ENCODE data around the gene APOH.

Gene APOH

GRCh38 chr17:66172144-66172543 lies 57.1 kb downstream of the APOH start:
- no peaks in the 10 kb centered on the region for H3K4me1 ChIP-seq (ENCODE audit: control insufficient read depth, insufficient read depth, low read length)
- H3K27ac ChIP-seq (ENCODE audit: low read length): no peak overlapping the region
- no peaks in the 10 kb centered on the region for H3K27me3 ChIP-seq (ENCODE audit: control insufficient read depth in 1 of 2, insufficient read depth in 2 of 2, low read length in 2 of 2)
- H3K9ac ChIP-seq (ENCODE audit: low read length in 2 of 2): no peak overlapping the region
- H3K4me3 ChIP-seq (ENCODE audit: low read length in 2 of 2): no peak overlapping the region
- peaks cover 0 to 2% of the 10 kb centered on the region in 2 donors for H3K36me3 ChIP-seq (ENCODE audit: control insufficient read depth in 2 of 2, insufficient read depth in 2 of 2, low read length in 2 of 2)
- no peaks in the 10 kb centered on the region for H3K9me3 ChIP-seq (ENCODE audit: control insufficient read depth in 2 of 2, low read length in 2 of 2)

- no peak overlapping the region for H3K4me3 ChIP-seq (ENCODE audit: low read length in 2 of 2)
- no peaks in the 10 kb centered on the region for H3K4me1 ChIP-seq (ENCODE audit: control insufficient read depth, insufficient read depth, low read length)
- peaks cover 0 to 2% of the 10 kb centered on the region in 2 donors for H3K36me3 ChIP-seq (ENCODE audit: control insufficient read depth in 2 of 2, insufficient read depth in 2 of 2, low read length in 2 of 2)
- no peak overlapping the region for H3K9ac ChIP-seq (ENCODE audit: low read length in 2 of 2)
- no peaks in the 10 kb centered on the region for H3K9me3 ChIP-seq (ENCODE audit: control insufficient read depth in 2 of 2, low read length in 2 of 2)
- H3K27me3 ChIP-seq (ENCODE audit: control insufficient read depth in 1 of 2, insufficient read depth in 2 of 2, low read length in 2 of 2): no peaks in the 10 kb centered on the region
- no peak overlapping the region for H3K27ac ChIP-seq (ENCODE audit: low read length)
These were observed 57.5 kb downstream of the APOH start for GRCh38 chr17:66171692-66172091.

GRCh38 chr17:66171172-66171571 lies 58.0 kb downstream of the APOH start:
- Histone ChIP-seq H3K9ac (ENCODE audit: low read length in 2 of 2) (no peak overlapping the region), H3K4me1 (ENCODE audit: control insufficient read depth, insufficient read depth, low read length) (no peaks in the 10 kb centered on the region), H3K36me3 (ENCODE audit: control insufficient read depth in 2 of 2, insufficient read depth in 2 of 2, low read length in 2 of 2) (peaks cover 0 to 2% of the 10 kb centered on the region in 2 donors), H3K27ac (ENCODE audit: low read length) (no peak overlapping the region), H3K9me3 (ENCODE audit: control insufficient read depth in 2 of 2, low read length in 2 of 2) (no peaks in the 10 kb centered on the region), H3K4me3 (ENCODE audit: low read length in 2 of 2) (no peak overlapping the region), H3K27me3 (ENCODE audit: control insufficient read depth in 1 of 2, insufficient read depth in 2 of 2, low read length in 2 of 2) (no peaks in the 10 kb centered on the region)

DNA sequence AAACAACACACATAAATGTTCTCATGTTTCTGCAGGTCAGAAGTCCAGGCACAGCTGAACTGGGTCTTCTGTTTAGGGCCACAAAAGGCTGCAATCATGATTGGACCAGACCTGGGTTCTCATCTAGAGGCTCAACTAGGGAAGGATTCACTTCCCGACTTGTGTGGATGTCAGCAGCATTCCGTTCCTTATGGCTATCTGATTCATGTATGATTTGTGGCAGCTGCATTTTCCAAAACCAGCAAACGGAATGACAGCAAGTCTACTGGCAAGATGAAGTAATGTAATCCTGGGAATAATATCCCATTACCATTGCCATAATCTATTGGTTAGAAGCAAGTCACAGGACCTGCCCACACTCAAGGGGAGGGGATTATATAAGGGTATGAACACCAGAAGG lies 59.4 kb downstream of the APOH start:
- H3K9ac ChIP-seq (ENCODE audit: low read length in 2 of 2): no peak overlapping the region
- no peaks in the 10 kb centered on the region for H3K9me3 ChIP-seq (ENCODE audit: control insufficient read depth in 2 of 2, low read length in 2 of 2)
- H3K4me3 ChIP-seq (ENCODE audit: low read length in 2 of 2): no peak overlapping the region

GRCh38 chr17:66167189-66167815 lies 61.9 kb downstream of the APOH start:
- Histone ChIP-seq H3K4me1 (ENCODE audit: control insufficient read depth, insufficient read depth, low read length) (no peaks in the 10 kb centered on the region), H3K4me3 (ENCODE audit: low read length in 2 of 2) (no peak overlapping the region), H3K9me3 (ENCODE audit: control insufficient read depth in 2 of 2, low read length in 2 of 2) (no peaks in the 10 kb centered on the region), H3K27me3 (ENCODE audit: control insufficient read depth in 1 of 2, insufficient read depth in 2 of 2, low read length in 2 of 2) (no peaks in the 10 kb centered on the region), H3K9ac (ENCODE audit: low read length in 2 of 2) (no peak overlapping the region), H3K36me3 (ENCODE audit: control insufficient read depth in 2 of 2, insufficient read depth in 2 of 2, low read length in 2 of 2) (no peaks in the 10 kb centered on the region), H3K27ac (ENCODE audit: low read length) (no peak overlapping the region)

More for the DNA sequence above, 59.4 kb downstream of the APOH start:
- no peaks in the 10 kb centered on the region for H3K4me1 ChIP-seq (ENCODE audit: control insufficient read depth, insufficient read depth, low read length)
- no peaks in the 10 kb centered on the region for H3K27me3 ChIP-seq (ENCODE audit: control insufficient read depth in 1 of 2, insufficient read depth in 2 of 2, low read length in 2 of 2)
- H3K36me3 ChIP-seq (ENCODE audit: control insufficient read depth in 2 of 2, insufficient read depth in 2 of 2, low read length in 2 of 2): peaks cover 0 to 2% of the 10 kb centered on the region in 2 donors
- no peak overlapping the region for H3K27ac ChIP-seq (ENCODE audit: low read length)

DNA sequence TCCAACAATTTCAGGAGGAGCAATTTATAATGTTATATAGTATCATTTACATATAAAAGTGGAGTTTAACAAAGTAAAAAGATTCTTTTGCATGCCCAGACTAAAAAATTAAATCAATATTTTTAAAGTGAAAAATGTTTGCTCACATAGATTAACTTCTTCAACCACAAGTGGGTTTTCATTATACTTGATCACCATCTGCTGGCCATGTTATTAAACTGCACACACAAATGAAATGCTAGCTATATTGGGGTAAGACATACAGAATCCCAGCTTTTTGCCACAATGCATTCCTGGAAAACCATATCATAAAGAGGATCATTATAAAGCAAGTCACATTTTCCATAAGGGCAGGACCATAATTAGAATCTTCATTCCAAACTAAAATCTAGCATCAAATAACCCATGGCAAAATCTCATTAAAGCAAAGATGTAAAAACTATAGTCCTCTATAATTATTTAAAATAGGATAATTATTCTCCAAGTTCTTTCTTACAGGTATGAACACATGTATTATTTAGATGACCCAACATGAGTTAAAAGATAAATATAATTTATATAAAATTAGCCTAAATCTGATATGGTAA lies 63.6 kb downstream of the APOH start:
- no peaks in the 10 kb centered on the region for H3K4me1 ChIP-seq (ENCODE audit: control insufficient read depth, insufficient read depth, low read length)
- H3K27me3 ChIP-seq (ENCODE audit: control insufficient read depth in 1 of 2, insufficient read depth in 2 of 2, low read length in 2 of 2): no peaks in the 10 kb centered on the region
- no peaks in the 10 kb centered on the region for H3K9me3 ChIP-seq (ENCODE audit: control insufficient read depth in 2 of 2, low read length in 2 of 2)
- no peak overlapping the region for H3K27ac ChIP-seq (ENCODE audit: low read length)
- no peak overlapping the region for H3K9ac ChIP-seq (ENCODE audit: low read length in 2 of 2)
- H3K36me3 ChIP-seq (ENCODE audit: control insufficient read depth in 2 of 2, insufficient read depth in 2 of 2, low read length in 2 of 2): no peaks in the 10 kb centered on the region
- H3K4me3 ChIP-seq (ENCODE audit: low read length in 2 of 2): no peak overlapping the region
